GM12865 (cell line): ENCODE data around the gene GALNT8.

Source experiments
- DNase-seq: peaks from one replicate; pipeline ENCODE4 v3.0.0; 2010; ENCODE audit warnings: low read depth
- H3K4me3 ChIP-seq: 2 replicates; pipeline ENCODE4 v1.5.1; 2011; ENCODE audit warnings: mild to moderate bottlenecking, low read depth, low read length, control low read depth
- CTCF ChIP-seq: IDR thresholded peaks from 2 replicates; pipeline ENCODE4 v1.5.1; 2011; ENCODE audit warnings: low read length, control low read depth, low read depth, inconsistent platforms; ENCODE audit not compliant: insufficient read depth; ENCODE audit errors: missing control alignments

Gene GALNT8

DNA sequence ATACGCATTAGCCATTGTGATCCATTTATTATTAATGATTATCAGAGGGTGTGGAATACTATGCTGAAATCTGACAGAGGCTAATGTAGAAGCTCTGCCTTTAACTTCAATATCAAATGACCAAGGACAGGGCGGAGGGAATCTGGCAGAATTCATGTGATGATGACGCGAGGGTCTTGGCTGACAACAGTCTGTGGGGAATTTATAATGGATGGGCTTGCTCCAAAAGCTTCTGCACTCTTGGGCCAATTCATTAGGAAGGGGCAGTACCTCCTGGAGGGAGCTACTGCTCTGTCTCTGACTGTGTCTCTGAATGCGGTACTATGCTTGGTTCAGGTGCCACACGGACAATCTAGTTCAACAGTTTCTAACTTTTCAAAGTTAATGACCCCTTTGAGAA lies 46.2 kb downstream of the GALNT8 start:
- TF ChIP-seq CTCF = no peak
- no peak overlapping the region for H3K4me3 ChIP-seq
- DNase-seq = no peak

GRCh38 chr12:4767186-4767585 lies 47.0 kb downstream of the GALNT8 start:
- no peak overlapping the region for H3K4me3 ChIP-seq
- TF ChIP-seq CTCF = no peak
- no peak for DNase-seq

- no peak for TF ChIP-seq CTCF
- no peak for DNase-seq
- H3K4me3 ChIP-seq = no peak overlapping the region
These were observed 48.1 kb downstream of the GALNT8 start for GRCh38 chr12:4768341-4768740.

DNA sequence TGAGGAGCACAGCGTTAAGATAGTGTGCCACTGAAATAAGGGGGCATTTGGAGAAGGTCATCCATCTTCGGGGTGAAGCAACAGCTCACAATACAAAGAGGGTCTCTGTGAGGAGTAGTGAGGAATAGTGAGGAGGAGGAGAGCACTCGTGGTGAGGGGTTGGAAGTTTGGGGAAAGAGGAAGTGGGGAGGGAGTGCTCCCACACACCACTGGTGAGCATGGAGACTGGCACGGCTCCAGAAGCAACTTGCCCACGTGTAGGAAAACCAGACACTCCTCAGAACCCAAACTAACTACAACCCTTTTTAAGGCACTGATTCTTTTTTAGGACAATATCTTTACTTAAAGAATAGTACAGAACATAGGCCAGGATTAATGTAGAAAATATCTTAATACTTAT lies 48.9 kb downstream of the GALNT8 start:
- no peak for TF ChIP-seq CTCF
- H3K4me3 ChIP-seq = no peak overlapping the region
- DNase-seq = no peak

DNA sequence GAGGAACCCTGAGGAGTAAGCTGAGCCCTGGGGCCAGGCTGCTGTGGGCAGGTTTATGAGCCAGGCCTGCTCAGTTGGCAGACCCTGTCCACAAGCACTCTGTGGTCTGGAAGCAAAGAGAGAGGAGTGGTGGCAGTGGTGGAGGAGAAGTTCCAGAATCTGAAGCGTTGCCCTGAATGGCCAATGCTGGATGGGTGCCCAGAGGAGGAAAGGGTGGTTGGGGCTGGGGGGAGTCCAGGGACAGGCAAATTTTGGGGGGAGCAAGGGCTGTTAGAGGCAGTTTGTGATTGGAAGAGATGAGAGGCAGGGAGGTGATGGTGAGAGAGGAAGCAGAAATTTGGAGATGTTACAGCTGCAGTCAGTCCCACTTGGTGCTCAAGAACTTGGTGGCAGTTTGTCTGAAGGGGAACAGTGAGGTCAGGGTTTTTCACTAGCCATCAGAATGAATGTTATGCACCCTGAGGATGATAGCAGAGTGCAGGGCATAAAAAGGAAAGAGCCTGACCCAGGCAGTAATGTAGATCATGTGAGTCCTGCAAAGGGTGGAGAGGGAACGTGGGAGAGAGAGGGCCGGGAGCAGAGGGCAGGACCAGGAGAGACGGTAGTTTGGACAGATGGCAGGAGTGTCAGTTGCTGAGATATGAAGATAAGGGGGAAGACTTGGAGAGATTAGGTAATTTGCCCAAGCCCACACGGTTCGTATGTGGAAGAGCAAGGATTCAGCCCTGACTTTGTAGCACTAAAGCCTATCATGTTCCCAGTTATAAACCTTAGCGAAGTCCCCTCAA lies 51.2 kb downstream of the GALNT8 start:
- DNase-seq = no peak
- no peak overlapping the region for H3K4me3 ChIP-seq
- TF ChIP-seq CTCF = no peak

DNA sequence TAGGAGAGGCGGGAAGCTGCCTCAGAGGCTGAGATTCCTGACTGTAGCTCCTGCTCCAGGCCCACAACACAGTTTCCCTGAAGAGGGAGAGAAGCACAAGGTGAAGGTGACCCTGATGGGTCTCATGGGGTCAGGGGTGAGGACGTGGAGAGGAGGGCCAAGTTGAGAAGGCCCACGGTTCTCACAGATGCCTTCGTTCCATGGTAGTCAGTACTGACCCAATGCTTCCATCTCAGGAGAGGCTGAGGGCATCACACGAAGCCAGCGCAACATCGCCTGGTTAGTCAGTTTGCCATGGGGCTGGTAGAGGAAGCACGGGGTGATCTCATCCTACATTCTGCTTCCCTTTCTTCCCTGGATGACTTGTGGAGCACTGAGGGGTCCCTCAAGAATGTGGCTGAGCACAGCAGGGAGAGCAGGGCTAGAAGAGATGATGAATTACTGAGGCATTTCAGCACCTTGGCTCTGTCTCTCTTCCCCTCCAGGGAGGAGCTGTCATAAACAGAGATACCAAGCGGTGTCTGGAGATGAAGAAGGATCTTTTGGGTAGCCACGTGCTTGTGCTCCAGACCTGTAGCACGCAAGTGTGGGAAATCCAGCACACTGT lies 51.9 kb downstream of the GALNT8 start:
- TF ChIP-seq CTCF = no peak
- H3K4me3 ChIP-seq = no peak overlapping the region
- no peak for DNase-seq

DNA sequence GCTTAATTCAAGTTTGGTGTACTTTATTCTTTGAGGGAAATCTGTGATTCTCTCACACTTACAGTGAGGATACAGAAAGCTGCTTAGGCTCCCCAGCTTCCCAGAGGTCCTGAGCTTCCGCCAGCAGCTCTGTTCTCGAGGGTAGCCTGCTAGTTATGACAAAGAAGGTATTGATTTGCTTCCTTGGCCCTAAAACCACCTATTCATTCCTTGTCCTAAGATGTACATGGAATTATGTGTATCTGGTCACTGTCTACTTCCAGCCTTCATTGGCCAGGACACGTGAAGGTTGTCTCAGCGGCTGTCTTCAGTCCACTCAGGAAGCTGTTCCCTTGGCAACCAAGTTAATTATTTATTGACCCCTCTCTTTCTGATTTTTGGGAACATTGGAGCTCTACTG lies 55.7 kb downstream of the GALNT8 start:
- DNase-seq = no peak
- no peak overlapping the region for H3K4me3 ChIP-seq
- TF ChIP-seq CTCF = no peak
